T-cell (primary cell): ENCODE data around the gene CUBN. TPM values are rescaled to one million over a fixed set of nuclear protein-coding genes. Genes with fewer than 3 reads are reported as not detected.

Source experiments
- ATAC-seq, 4 experiments: fragments of 200-7000 bp in 3 of 4; fragments of 150-1000 bp in 1 of 4; cut with Tn5 transposase; replicated peaks in 1 of 4; 1 replicate in 3 of 4; 2 replicates in 1 of 4; pipeline ENCODE4 v1.10.0; 2021; ENCODE audit warnings: moderate library complexity in 3 of 4, mild to moderate bottlenecking in 2 of 4, moderate number of reproducible peaks in 1 of 4
- CTCF ChIA-PET, 2 donors: fragments of 300-600 bp; sonication (Branson Sonifier 250); formaldehyde crosslinking; loops; one replicate each; lab custom pipeline; 2022; ENCODE audit warnings: antibody characterized with exemption in 2 of 2; lab: Charles Lee
- POLR2A ChIA-PET, 2 donors: fragments of 300-600 bp; sonication (Branson Sonifier 250); formaldehyde crosslinking; loops; one replicate each; lab custom pipeline; 2022; ENCODE audit warnings: antibody characterized with exemption in 2 of 2; lab: Charles Lee
- DNase-seq, 35 experiments: peaks; one replicate each; pipeline versions ENCODE4 v3.0.0 to v3.0.0-alpha.2; 2013 to 2023
- H3K27ac ChIP-seq: one replicate; pipeline ENCODE4 v1.5.1; 2013; ENCODE audit warnings: low read length
- H3K27me3 ChIP-seq, 2 experiments: replicated peaks in 1 of 2; 1 replicate in 1 of 2; 2 replicates in 1 of 2; pipeline versions ENCODE4 v1.6.1 to v1.7.0; 2013; ENCODE audit warnings: low read length in 1 of 2, mixed read lengths in 1 of 2; ENCODE audit not compliant: control insufficient read depth in 2 of 2, insufficient read depth in 2 of 2; ENCODE audit errors: extremely low read depth in 1 of 2
- H3K36me3 ChIP-seq, 2 donors: 1 replicate in 1 of 2; 2 replicates in 1 of 2; pipeline versions ENCODE4 v1.6.1 to v1.7.0; 2013; ENCODE audit warnings: low read length in 1 of 2; ENCODE audit not compliant: control insufficient read depth in 2 of 2, insufficient read depth in 1 of 2; ENCODE audit errors: extremely low read depth in 1 of 2
- H3K4me1 ChIP-seq, 2 experiments: 1 replicate in 1 of 2; 2 replicates in 1 of 2; pipeline versions ENCODE4 v1.6.1 to v1.7.0; 2013; ENCODE audit warnings: low read length in 2 of 2, mixed read lengths in 1 of 2; ENCODE audit not compliant: insufficient read depth in 2 of 2, control insufficient read depth in 1 of 2; ENCODE audit errors: extremely low read depth in 1 of 2
- H3K4me3 ChIP-seq, 2 donors: 1 replicate in 1 of 2; 2 replicates in 1 of 2; pipeline versions ENCODE4 v1.5.1 to v1.7.0; 2013; ENCODE audit warnings: mild to moderate bottlenecking in 2 of 2, low read length in 1 of 2, moderate library complexity in 1 of 2; ENCODE audit not compliant: control insufficient read depth in 1 of 2; ENCODE audit errors: extremely low read depth in 1 of 2
- H3K9me3 ChIP-seq: 2 replicates; pipeline ENCODE4 v1.7.0; 2013
- H3K27ac Mint-ChIP-seq, 2 donors: one replicate each; pipeline ENCODE4 v1.8.0; 2020 to 2021; ENCODE audit warnings: mild to moderate bottlenecking in 2 of 2, mixed read lengths in 2 of 2
- H3K27me3 Mint-ChIP-seq, 2 donors: one replicate each; pipeline ENCODE4 v1.8.0; 2021 to 2022; ENCODE audit warnings: mixed read lengths in 2 of 2
- H3K36me3 Mint-ChIP-seq: one replicate; pipeline ENCODE4 v1.8.0; 2021; ENCODE audit warnings: mixed read lengths
- H3K4me1 Mint-ChIP-seq, 3 donors: one replicate each; pipeline ENCODE4 v1.8.0; 2020 to 2022; ENCODE audit warnings: mixed read lengths in 3 of 3, mild to moderate bottlenecking in 1 of 3
- H3K4me3 Mint-ChIP-seq, 3 donors: one replicate each; pipeline ENCODE4 v1.8.0; 2020 to 2022; ENCODE audit warnings: mild to moderate bottlenecking in 3 of 3, mixed read lengths in 3 of 3, moderate library complexity in 3 of 3
- H3K9me3 Mint-ChIP-seq, 3 donors: one replicate each; pipeline ENCODE4 v1.8.0; 2020 to 2022; ENCODE audit warnings: mixed read lengths in 3 of 3
- WGBS: methylation state at CpG from one replicate; pipeline ENCODE4 v1.1.5; 2013; ENCODE audit warnings: missing lambda C conversion rate; ENCODE audit not compliant: insufficient coverage; 5-methylcytosine and 5-hydroxymethylcytosine counted together
- total RNA-seq, 35 experiments: library from RNA in 6 of 35; stranded (reverse) in 6 of 35; fragments of 120-200 nt in 1 of 35; gene quantifications; one replicate each; pipeline versions ENCODE4 v1.2.1 to v1.2.4 and lab custom pipeline; 2013 to 2026

The CUBN gene
- total RNA-seq, 5 donors from 2014 or later (not counting 1 experiment from before 2014, with no cell fraction given) = 6.3 to 11.4 (median 8.6) TPM

GRCh38 chr10:17053061-17053460, 76.5 kb downstream of the CUBN start:
- Histone ChIP-seq H3K4me1 (no peaks in the 10 kb centered on the region), H3K27me3 (no peaks in the 10 kb centered on the region), H3K4me3 (no peak overlapping the region), H3K9me3 (no peaks in the 10 kb centered on the region), H3K27ac (no peak overlapping the region), H3K36me3 (no peaks in the 10 kb centered on the region)
- Mint-ChIP-seq H3K4me1 (peaks cover 0 to 1% (median 0%) of the 10 kb centered on the region in 3 donors), H3K9me3 (peaks cover 5 to 10% (median 7%) of the 10 kb centered on the region in 3 donors), H3K27me3 (no peaks in the 10 kb centered on the region), H3K36me3 (peaks cover 34% of the 10 kb centered on the region), H3K4me3 (no peak overlapping the region), H3K27ac (no peak overlapping the region)
- DNase-seq = no peak
- no peak for ATAC-seq
- POLR2A ChIA-PET = no interaction called here
- CTCF ChIA-PET = interaction anchor here in 1 of 2 donors (0.6 kb wide), 1 partner anchor 93 kb away, joined by 5 read pairs; no protein-coding TSS in a partner anchor

GRCh38 chr10:17051851-17052250, 77.8 kb downstream of the CUBN start:
- Histone ChIP-seq H3K4me1 (no peaks in the 10 kb centered on the region), H3K9me3 (no peaks in the 10 kb centered on the region), H3K4me3 (no peak overlapping the region), H3K27ac (no peak overlapping the region), H3K27me3 (no peaks in the 10 kb centered on the region), H3K36me3 (no peaks in the 10 kb centered on the region)
- Mint-ChIP-seq H3K27me3 (no peaks in the 10 kb centered on the region), H3K27ac (peak overlapping the region in 1 of 2 donors; percentile 8), H3K36me3 (peaks cover 27% of the 10 kb centered on the region), H3K9me3 (peaks cover 5 to 9% (median 7%) of the 10 kb centered on the region in 3 donors), H3K4me1 (peaks cover 0 to 1% (median 0%) of the 10 kb centered on the region in 3 donors), H3K4me3 (no peak overlapping the region)
- ATAC-seq (no peak), DNase-seq (no peak)
- POLR2A ChIA-PET = no interaction called here
- WGBS = 100% methylated on average over 1 of the region's 3 CpGs
- CTCF ChIA-PET = interaction anchor here in 1 of 2 donors (0.6 kb wide), 1 partner anchor 274 kb away, joined by 9 read pairs; no protein-coding TSS in a partner anchor

GRCh38 chr10:17049195-17049594, 80.4 kb downstream of the CUBN start:
- Histone ChIP-seq H3K36me3 (no peaks in the 10 kb centered on the region), H3K4me3 (no peak overlapping the region)
- H3K27ac Mint-ChIP-seq = no peak overlapping the region

GRCh38 chr10:17047908-17048307, 81.7 kb downstream of the CUBN start:
- H3K27ac Mint-ChIP-seq = no peak overlapping the region
- no peaks in the 10 kb centered on the region for H3K4me1 ChIP-seq
- H3K9me3 Mint-ChIP-seq = peaks cover 5 to 7% (median 7%) of the 10 kb centered on the region in 3 donors
- H3K36me3 ChIP-seq = no peaks in the 10 kb centered on the region
- no peaks in the 10 kb centered on the region for H3K4me1 Mint-ChIP-seq
- H3K4me3 ChIP-seq = no peak overlapping the region
- H3K36me3 Mint-ChIP-seq = peaks cover 30% of the 10 kb centered on the region
- ATAC-seq = no peak
- no CpG with 5 or more reads among the region's 3 CpGs for WGBS
- no peaks in the 10 kb centered on the region for H3K27me3 Mint-ChIP-seq
- no peak overlapping the region for H3K4me3 Mint-ChIP-seq
- H3K27me3 ChIP-seq = no peaks in the 10 kb centered on the region
- POLR2A ChIA-PET = no interaction called here
- CTCF ChIA-PET = interaction anchor here in 1 of 2 donors (0.6 kb wide), 1 partner anchor 15 kb away, joined by 3 read pairs; no protein-coding TSS in a partner anchor
- no peak overlapping the region for H3K27ac ChIP-seq
- no peak for DNase-seq
- H3K9me3 ChIP-seq = no peaks in the 10 kb centered on the region

More at GRCh38 chr10:17049195-17049594, 80.4 kb downstream of the CUBN start:
- H3K9me3 Mint-ChIP-seq = peaks cover 5 to 7% (median 7%) of the 10 kb centered on the region in 3 donors
- H3K9me3 ChIP-seq = no peaks in the 10 kb centered on the region
- ATAC-seq = no peak
- WGBS = 100% methylated on average over 1 of the region's 1 CpG
- POLR2A ChIA-PET = no interaction called here
- no peaks in the 10 kb centered on the region for H3K27me3 ChIP-seq
- peaks cover 26% of the 10 kb centered on the region for H3K36me3 Mint-ChIP-seq
- H3K4me1 ChIP-seq = no peaks in the 10 kb centered on the region
- no peak for DNase-seq
- H3K4me1 Mint-ChIP-seq = peaks cover 0 to 1% (median 0%) of the 10 kb centered on the region in 3 donors
- H3K27ac ChIP-seq = no peak overlapping the region
- H3K27me3 Mint-ChIP-seq = no peaks in the 10 kb centered on the region
- CTCF ChIA-PET = interaction anchor here in 1 of 2 donors (0.6 kb wide), 1 partner anchor 70 kb away, joined by 3 read pairs; no protein-coding TSS in a partner anchor
- no peak overlapping the region for H3K4me3 Mint-ChIP-seq

- Mint-ChIP-seq H3K27me3 (no peaks in the 10 kb centered on the region), H3K4me3 (no peak overlapping the region), H3K4me1 (no peaks in the 10 kb centered on the region), H3K9me3 (peaks cover 5 to 6% (median 6%) of the 10 kb centered on the region in 3 donors), H3K27ac (no peak overlapping the region), H3K36me3 (peaks cover 28% of the 10 kb centered on the region)
- DNase-seq (no peak), ATAC-seq (no peak)
- Histone ChIP-seq H3K9me3 (no peaks in the 10 kb centered on the region), H3K27ac (no peak overlapping the region), H3K4me1 (no peaks in the 10 kb centered on the region), H3K36me3 (no peaks in the 10 kb centered on the region), H3K27me3 (no peaks in the 10 kb centered on the region), H3K4me3 (no peak overlapping the region)
- POLR2A ChIA-PET = no interaction called here
- CTCF ChIA-PET = no interaction called here
- no CpG with 5 or more reads among the region's 1 CpG for WGBS
Observed at GRCh38 chr10:17046989-17047388, 82.6 kb downstream of the CUBN start.

GRCh38 chr10:17043586-17043985, 86.0 kb downstream of the CUBN start:
- POLR2A ChIA-PET = interaction anchor here in 1 of 2 donors (0.5 to 0.6 kb wide), 2 partner anchors 173 to 495 kb away, joined by 3 to 4 read pairs; no protein-coding TSS in a partner anchor
- ATAC-seq = no peak
- Histone ChIP-seq H3K36me3 (no peaks in the 10 kb centered on the region), H3K27me3 (no peaks in the 10 kb centered on the region), H3K4me1 (no peaks in the 10 kb centered on the region), H3K27ac (no peak overlapping the region), H3K4me3 (no peak overlapping the region), H3K9me3 (no peaks in the 10 kb centered on the region)
- Mint-ChIP-seq H3K36me3 (peaks cover 13% of the 10 kb centered on the region), H3K4me1 (no peaks in the 10 kb centered on the region), H3K27ac (no peak overlapping the region), H3K9me3 (no peaks in the 10 kb centered on the region), H3K27me3 (no peaks in the 10 kb centered on the region), H3K4me3 (no peak overlapping the region)
- CTCF ChIA-PET = no interaction called here
- DNase-seq = no peak
- 93% methylated on average over 3 of the region's 8 CpGs for WGBS
